ENCODE measurements around the gene ENPP1. TPM values are rescaled to one million over a fixed set of nuclear protein-coding genes. Genes with fewer than 3 reads are reported as not detected.
"Not testable (repeated sequence)": the region's sequence is repeated elsewhere in the genome, so short reads cannot be mapped to it uniquely, and the experiment has no call there.

The ENPP1 gene
- total and polyA plus RNA-seq, 4 donors, result 1.3 to 35.2 (median 14.5) TPM

DNA sequence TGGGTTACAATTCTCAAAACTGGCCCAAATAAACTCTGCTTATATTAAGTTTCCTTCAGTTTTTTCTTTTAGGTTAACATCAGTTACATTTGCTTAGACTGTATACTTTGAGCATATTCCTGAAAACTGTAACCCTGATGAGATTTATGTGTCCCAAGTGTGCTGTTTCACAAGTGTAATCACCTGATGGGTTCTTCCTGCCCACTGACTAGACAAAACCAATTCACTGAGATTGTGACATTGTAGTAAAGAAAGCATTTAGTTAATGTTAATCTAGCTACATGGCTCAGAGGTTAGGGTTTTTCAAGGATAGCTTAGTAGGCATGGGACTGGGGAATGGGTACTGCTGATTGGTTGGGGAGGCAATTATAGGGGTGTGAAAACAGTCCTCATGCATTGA lies 89.8 kb downstream of the ENPP1 start:
- intact Hi-C loops (cut with DNase I), result no loop called here
- Histone ChIP-seq H3K27ac (ENCODE audit: low read depth in 1 of 2, low read length in 2 of 2) (no peak overlapping the region), H3K9me3 (ENCODE audit: control insufficient read depth, low read length) (no peaks in the 10 kb centered on the region), H3K27me3 (ENCODE audit: control insufficient read depth in 1 of 2, insufficient read depth in 2 of 2, low read length in 1 of 2) (no peaks in the 10 kb centered on the region), H3K36me3 (ENCODE audit: control insufficient read depth in 1 of 2, insufficient read depth in 2 of 2, low read length in 1 of 2) (no peaks in the 10 kb centered on the region), H3K4me3 (ENCODE audit: low read length in 2 of 2) (no peak overlapping the region), H3K4me1 (ENCODE audit: control insufficient read depth in 1 of 2, insufficient read depth in 2 of 2, low read length in 2 of 2) (peaks cover 0 to under 1% of the 10 kb centered on the region in 2 donors)
- DNase-seq (no peak), ATAC-seq (ENCODE audit: low FRiP score) (no peak)

DNA sequence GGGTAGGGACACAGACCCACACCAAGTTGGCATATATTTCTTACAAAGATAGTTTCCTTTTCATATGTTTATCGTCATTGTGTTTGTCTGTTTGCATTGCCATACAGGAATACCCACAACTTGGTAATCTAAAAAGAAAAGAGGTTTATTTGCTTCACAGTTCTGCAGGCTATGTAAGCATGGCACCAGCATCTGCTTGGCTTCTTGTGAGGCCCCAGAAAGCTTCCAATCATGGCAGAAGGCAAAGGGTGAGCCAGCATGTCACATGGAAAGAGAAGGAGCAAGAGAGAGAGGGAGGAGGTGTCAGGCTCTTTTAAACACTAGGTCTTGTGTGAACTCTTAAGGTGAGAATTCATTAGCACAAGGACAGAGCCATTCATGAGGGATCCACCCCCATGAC lies 90.9 kb downstream of the ENPP1 start:
- Histone ChIP-seq H3K27me3 (ENCODE audit: control insufficient read depth in 1 of 2, insufficient read depth in 2 of 2, low read length in 1 of 2) (no peaks in the 10 kb centered on the region), H3K4me1 (ENCODE audit: control insufficient read depth in 1 of 2, insufficient read depth in 2 of 2, low read length in 2 of 2) (no peaks in the 10 kb centered on the region), H3K27ac (ENCODE audit: low read depth in 1 of 2, low read length in 2 of 2) (no peak overlapping the region), H3K36me3 (ENCODE audit: control insufficient read depth in 1 of 2, insufficient read depth in 2 of 2, low read length in 1 of 2) (no peaks in the 10 kb centered on the region), H3K9me3 (ENCODE audit: control insufficient read depth, low read length) (no peaks in the 10 kb centered on the region), H3K4me3 (ENCODE audit: low read length in 2 of 2) (no peak overlapping the region)
- 95 to 96% methylated on average over 1 of the region's 1 CpG for WGBS, 2 donors
- ATAC-seq (ENCODE audit: low FRiP score) (no peak), DNase-seq (no peak)
- intact Hi-C loops (cut with DNase I), result no loop called here

DNA sequence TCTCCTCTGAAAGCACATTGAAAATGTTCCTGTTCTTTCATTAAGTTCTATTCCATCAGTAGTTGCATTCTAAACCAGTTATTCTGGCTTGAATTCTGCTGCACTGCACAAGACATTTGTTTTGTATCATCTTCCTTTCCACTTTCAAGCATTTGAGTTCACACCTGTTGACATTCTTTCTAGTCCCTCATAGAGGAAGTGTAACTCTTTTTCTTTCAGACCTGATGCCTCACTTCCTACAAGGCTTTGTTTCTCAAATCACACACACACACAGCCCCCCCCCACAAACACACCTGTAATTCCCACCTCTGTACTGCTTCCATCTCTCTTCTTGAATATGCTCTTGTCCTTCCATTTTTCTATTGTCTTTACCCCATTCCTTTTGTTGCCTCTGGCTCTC lies 92.4 kb downstream of the ENPP1 start:
- Histone ChIP-seq H3K36me3 (ENCODE audit: control insufficient read depth in 1 of 2, insufficient read depth in 2 of 2, low read length in 1 of 2) (no peaks in the 10 kb centered on the region), H3K4me3 (ENCODE audit: low read length in 2 of 2) (no peak overlapping the region), H3K4me1 (ENCODE audit: control insufficient read depth in 1 of 2, insufficient read depth in 2 of 2, low read length in 2 of 2) (no peaks in the 10 kb centered on the region), H3K27ac (ENCODE audit: low read depth in 1 of 2, low read length in 2 of 2) (no peak overlapping the region), H3K9me3 (ENCODE audit: control insufficient read depth, low read length) (no peaks in the 10 kb centered on the region), H3K27me3 (ENCODE audit: control insufficient read depth in 1 of 2, insufficient read depth in 2 of 2, low read length in 1 of 2) (no peaks in the 10 kb centered on the region)
- intact Hi-C loops (cut with DNase I), result no loop called here
- DNase-seq (no peak), ATAC-seq (ENCODE audit: low FRiP score) (no peak)

DNA sequence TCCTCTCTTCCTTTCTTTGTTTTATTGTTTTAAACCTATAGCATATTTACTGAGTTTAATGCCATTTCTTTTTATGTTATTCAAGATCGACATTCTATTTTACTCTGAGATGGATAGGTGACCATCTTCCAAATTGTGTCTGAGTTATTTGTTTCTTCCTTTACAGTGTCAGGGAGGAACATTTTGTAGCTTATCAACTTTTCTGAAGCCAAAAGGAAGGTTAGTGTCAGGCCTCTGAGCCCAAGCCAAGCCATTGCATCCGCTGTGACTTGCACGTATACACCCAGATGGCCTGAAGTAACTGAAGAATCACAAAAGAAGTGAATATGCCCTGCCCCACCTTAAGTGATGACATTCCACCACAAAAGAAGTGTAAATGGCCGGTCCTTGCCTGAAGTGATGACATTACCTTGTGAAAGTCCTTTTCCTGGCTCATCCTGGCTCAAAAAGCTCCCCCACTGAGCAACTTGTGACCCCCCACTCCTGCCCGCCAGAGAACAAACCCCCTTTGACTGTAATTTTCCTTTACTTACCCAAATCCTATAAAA lies 93.6 kb downstream of the ENPP1 start:
- H3K27me3 ChIP-seq (ENCODE audit: control insufficient read depth in 1 of 2, insufficient read depth in 2 of 2, low read length in 1 of 2); intact Hi-C loops (cut with DNase I); H3K9me3 ChIP-seq (ENCODE audit: control insufficient read depth, low read length); H3K36me3 ChIP-seq (ENCODE audit: control insufficient read depth in 1 of 2, insufficient read depth in 2 of 2, low read length in 1 of 2); H3K27ac ChIP-seq (ENCODE audit: low read depth in 1 of 2, low read length in 2 of 2); ATAC-seq (ENCODE audit: low FRiP score); H3K4me1 ChIP-seq (ENCODE audit: control insufficient read depth in 1 of 2, insufficient read depth in 2 of 2, low read length in 2 of 2); H3K4me3 ChIP-seq (ENCODE audit: low read length in 2 of 2); DNase-seq: not testable (repeated sequence)
- 96% methylated on average over 5 of the region's 5 CpGs for WGBS, 2 donors

DNA sequence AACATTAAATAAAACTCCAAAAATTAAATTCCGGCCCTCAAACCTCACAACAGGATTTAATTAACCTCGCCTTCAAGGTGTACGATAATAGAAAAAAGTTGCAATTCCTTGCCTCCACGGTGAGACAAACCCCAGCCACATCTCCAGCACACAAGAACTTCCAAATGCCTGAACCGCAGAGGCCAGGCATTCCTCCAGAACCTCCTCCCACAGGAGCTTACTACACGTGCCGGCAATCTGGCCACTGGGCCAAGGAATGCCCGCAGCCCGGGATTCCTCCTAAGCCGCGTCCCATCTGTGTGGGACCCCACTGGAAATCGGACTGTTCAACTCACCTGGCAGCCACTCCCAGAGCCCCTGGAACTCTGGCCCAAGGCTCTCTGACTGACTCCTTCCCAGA lies 95.9 kb downstream of the ENPP1 start:
- H3K27me3 ChIP-seq (ENCODE audit: control insufficient read depth in 1 of 2, insufficient read depth in 2 of 2, low read length in 1 of 2); H3K9me3 ChIP-seq (ENCODE audit: control insufficient read depth, low read length); H3K36me3 ChIP-seq (ENCODE audit: control insufficient read depth in 1 of 2, insufficient read depth in 2 of 2, low read length in 1 of 2); intact Hi-C loops (cut with DNase I); H3K4me3 ChIP-seq (ENCODE audit: low read length in 2 of 2); ATAC-seq (ENCODE audit: low FRiP score); H3K4me1 ChIP-seq (ENCODE audit: control insufficient read depth in 1 of 2, insufficient read depth in 2 of 2, low read length in 2 of 2); DNase-seq; H3K27ac ChIP-seq (ENCODE audit: low read depth in 1 of 2, low read length in 2 of 2): not testable (repeated sequence)
- 90 to 91% methylated on average over 11 to 12 of the region's 12 CpGs for WGBS, 2 donors

DNA sequence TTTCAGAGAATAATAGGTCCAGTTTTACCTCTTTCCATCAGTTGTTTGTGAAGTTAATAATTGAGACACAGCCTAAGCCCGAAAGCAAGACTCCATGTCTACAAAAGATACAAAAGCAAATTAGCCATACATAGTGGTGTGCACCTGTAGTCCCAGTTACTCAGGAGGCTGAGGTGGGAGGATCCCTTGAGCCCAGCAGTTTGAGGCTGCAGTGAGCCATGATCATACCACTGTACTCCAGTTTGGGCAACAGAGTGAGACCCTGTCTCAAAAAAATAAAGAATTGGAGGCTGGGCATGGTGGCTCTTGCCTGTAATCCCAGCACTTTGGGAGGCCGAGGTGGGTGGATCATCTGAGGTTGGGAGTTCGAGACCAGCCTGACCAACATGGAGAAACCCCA lies 101.0 kb downstream of the ENPP1 start:
- H3K4me3 ChIP-seq (ENCODE audit: low read length in 2 of 2); H3K27me3 ChIP-seq (ENCODE audit: control insufficient read depth in 1 of 2, insufficient read depth in 2 of 2, low read length in 1 of 2); ATAC-seq (ENCODE audit: low FRiP score); DNase-seq; intact Hi-C loops (cut with DNase I); H3K27ac ChIP-seq (ENCODE audit: low read depth in 1 of 2, low read length in 2 of 2); H3K9me3 ChIP-seq (ENCODE audit: control insufficient read depth, low read length); H3K4me1 ChIP-seq (ENCODE audit: control insufficient read depth in 1 of 2, insufficient read depth in 2 of 2, low read length in 2 of 2); H3K36me3 ChIP-seq (ENCODE audit: control insufficient read depth in 1 of 2, insufficient read depth in 2 of 2, low read length in 1 of 2): not testable (repeated sequence)
- WGBS, 2 donors, result 72 to 79% methylated on average over 3 of the region's 3 CpGs

DNA sequence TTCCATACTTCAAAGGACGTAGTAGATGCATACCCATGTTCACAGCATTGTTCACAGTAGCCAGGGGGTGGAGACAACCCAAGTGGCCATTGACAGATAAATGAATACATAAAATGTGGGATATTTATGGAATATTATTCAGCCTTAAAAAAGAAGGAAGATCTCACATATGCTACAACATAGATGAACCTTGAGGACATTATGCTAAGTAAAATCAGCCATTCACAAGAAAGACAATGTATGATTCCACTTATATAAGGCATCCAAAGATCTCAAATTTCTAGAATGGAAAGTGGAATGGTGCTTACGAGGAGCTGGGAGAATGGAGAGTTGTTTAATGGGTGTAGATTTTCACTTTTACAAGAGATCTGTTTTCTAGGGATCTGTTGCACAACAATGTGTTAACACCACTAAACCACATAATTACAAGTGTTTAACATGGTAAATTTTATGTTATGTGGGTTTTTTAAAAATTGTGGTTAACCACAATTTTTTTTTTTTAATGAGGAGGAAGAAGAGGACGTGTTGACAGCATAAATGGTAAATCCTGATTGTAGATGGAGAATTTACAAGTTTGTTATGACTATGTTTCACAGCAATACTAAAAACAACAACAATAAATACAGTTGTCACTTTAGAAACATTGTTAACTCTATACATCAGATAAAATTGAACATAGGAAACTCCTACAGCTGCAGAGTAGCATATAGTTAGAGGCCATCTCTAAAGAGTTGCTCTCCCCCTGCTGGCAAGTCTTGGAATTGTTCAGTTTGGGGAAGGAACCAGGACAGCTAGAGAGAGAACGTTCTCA lies 101.8 kb downstream of the ENPP1 start:
- no peak overlapping the region for H3K4me3 ChIP-seq (ENCODE audit: low read length in 2 of 2)
- no peaks in the 10 kb centered on the region for H3K9me3 ChIP-seq (ENCODE audit: control insufficient read depth, low read length)
- 63 to 68% methylated on average over 4 of the region's 4 CpGs for WGBS, 2 donors
- intact Hi-C loops (cut with DNase I), result loop anchor here (5.0 to 10.0 kb wide), 3 partner anchors 122 to 575 kb away; no protein-coding TSS in a partner anchor
- no peaks in the 10 kb centered on the region for H3K4me1 ChIP-seq (ENCODE audit: control insufficient read depth in 1 of 2, insufficient read depth in 2 of 2, low read length in 2 of 2)
- H3K27me3 ChIP-seq (ENCODE audit: control insufficient read depth in 1 of 2, insufficient read depth in 2 of 2, low read length in 1 of 2), result no peaks in the 10 kb centered on the region
- H3K27ac ChIP-seq (ENCODE audit: low read depth in 1 of 2, low read length in 2 of 2), result no peak overlapping the region
- peak; percentile 71 to 77 for DNase-seq
- no peaks in the 10 kb centered on the region for H3K36me3 ChIP-seq (ENCODE audit: control insufficient read depth in 1 of 2, insufficient read depth in 2 of 2, low read length in 1 of 2)
- peak; percentile 79 for ATAC-seq (ENCODE audit: low FRiP score)

DNA sequence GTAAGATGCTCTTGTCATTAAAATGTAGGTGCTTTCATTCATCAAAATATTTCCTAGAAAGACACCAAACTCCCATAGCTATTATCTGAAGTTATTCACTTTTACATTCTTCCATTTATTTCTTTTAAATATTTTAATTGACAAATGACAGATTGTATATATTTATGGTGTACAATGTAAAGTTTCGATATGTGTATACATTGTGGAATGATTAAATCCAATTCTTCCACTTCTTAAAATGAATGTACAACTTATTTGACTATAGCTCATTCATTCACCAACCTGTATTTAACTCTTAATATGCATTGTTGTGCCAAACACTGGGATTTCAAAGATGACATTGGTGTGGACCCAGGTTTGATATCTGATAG lies 102.4 kb downstream of the ENPP1 start:
- 80 to 93% methylated on average over 1 of the region's 1 CpG for WGBS, 2 donors
- Histone ChIP-seq H3K27ac (ENCODE audit: low read depth in 1 of 2, low read length in 2 of 2) (no peak overlapping the region), H3K9me3 (ENCODE audit: control insufficient read depth, low read length) (no peaks in the 10 kb centered on the region), H3K4me1 (ENCODE audit: control insufficient read depth in 1 of 2, insufficient read depth in 2 of 2, low read length in 2 of 2) (no peaks in the 10 kb centered on the region), H3K27me3 (ENCODE audit: control insufficient read depth in 1 of 2, insufficient read depth in 2 of 2, low read length in 1 of 2) (no peaks in the 10 kb centered on the region), H3K36me3 (ENCODE audit: control insufficient read depth in 1 of 2, insufficient read depth in 2 of 2, low read length in 1 of 2) (no peaks in the 10 kb centered on the region), H3K4me3 (ENCODE audit: low read length in 2 of 2) (no peak overlapping the region)
- DNase-seq (no peak), ATAC-seq (ENCODE audit: low FRiP score) (no peak)
- intact Hi-C loops (cut with DNase I), result loop anchor here (5.0 to 10.0 kb wide), 3 partner anchors 123 to 575 kb away; no protein-coding TSS in a partner anchor

DNA sequence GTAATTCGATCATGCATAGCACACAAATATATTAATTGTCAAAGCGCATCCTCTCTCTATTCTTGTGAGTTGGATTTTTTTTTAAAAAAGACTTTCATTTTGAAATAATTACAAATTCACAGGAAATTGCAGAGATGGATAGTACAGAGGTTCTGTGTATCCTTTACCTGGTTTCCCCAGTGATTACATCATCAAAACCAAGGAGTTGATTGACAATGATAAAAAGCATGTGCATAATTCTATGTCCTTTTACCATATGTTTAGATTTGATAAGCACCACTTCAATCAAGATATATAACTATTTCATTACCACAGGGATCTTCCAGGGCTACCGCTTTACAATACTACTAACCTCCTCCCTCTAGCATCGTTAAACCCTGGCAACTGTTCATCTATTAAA lies 103.1 kb downstream of the ENPP1 start:
- intact Hi-C loops (cut with DNase I), result loop anchor here (5.0 to 10.0 kb wide), 3 partner anchors 124 to 574 kb away; no protein-coding TSS in a partner anchor
- Histone ChIP-seq H3K27ac (ENCODE audit: low read depth in 1 of 2, low read length in 2 of 2) (no peak overlapping the region), H3K4me3 (ENCODE audit: low read length in 2 of 2) (no peak overlapping the region), H3K9me3 (ENCODE audit: control insufficient read depth, low read length) (no peaks in the 10 kb centered on the region), H3K27me3 (ENCODE audit: control insufficient read depth in 1 of 2, insufficient read depth in 2 of 2, low read length in 1 of 2) (no peaks in the 10 kb centered on the region), H3K4me1 (ENCODE audit: control insufficient read depth in 1 of 2, insufficient read depth in 2 of 2, low read length in 2 of 2) (no peaks in the 10 kb centered on the region), H3K36me3 (ENCODE audit: control insufficient read depth in 1 of 2, insufficient read depth in 2 of 2, low read length in 1 of 2) (no peaks in the 10 kb centered on the region)
- 72 to 86% methylated on average over 4 of the region's 4 CpGs for WGBS, 2 donors
- DNase-seq (no peak), ATAC-seq (ENCODE audit: low FRiP score) (no peak)

Data from aorta (tissue), 5 donors.